H1 (cell line): Measurements from ENCODE around the gene LRRC27. TPM values are rescaled to one million over a fixed set of nuclear protein-coding genes. Genes with fewer than 3 reads are reported as not detected.

Experiments used
- ASH2L ChIP-seq: fragments of 200-600, 300-600 bp; sonication (generic); IDR thresholded peaks from one replicate; pipeline ENCODE4 v1.7.1; 2017; ENCODE audit warnings: low read length
- SP1 ChIP-seq: IDR thresholded peaks from 2 replicates; pipeline ENCODE4 v1.6.1; 2011; ENCODE audit warnings: low read depth, low read length
- SP4 ChIP-seq: IDR thresholded peaks from 2 replicates; pipeline ENCODE4 v1.6.1; 2012; ENCODE audit warnings: low read length, inconsistent platforms
- TAF7 ChIP-seq: optimal IDR thresholded peaks from 2 replicates; pipeline ENCODE3; 2011; ENCODE audit warnings: low read depth, mild to moderate bottlenecking, inconsistent platforms, low read length, moderate library complexity, borderline replicate concordance
- polyA plus RNA-seq, 7 experiments: library from polyadenylated mRNA; depleted of rRNA in 3 of 7; stranded (reverse) in 5 of 7; unstranded in 2 of 7; fragments of >200 nt in 5 of 7; fragments of 200-250 nt in 2 of 7; gene quantifications; 1 replicate in 5 of 7; 2 replicates in 1 of 7; 4 replicates in 1 of 7; pipeline versions ENCODE4 v1.2.1 to v1.2.3, GENCODE V29; 2011 to 2013; ENCODE audit warnings: missing spikeins in 2 of 7, mixed read lengths in 2 of 7
- total RNA-seq: library from RNA; stranded (reverse); fragmentation: NEBNext Ultra II Directional; extraction: Animal tissue kit (Norgen Biotek cat#: 25700); gene quantifications from 2 replicates; pipeline ENCODE4 v1.2.1, GENCODE V29; 2021

LRRC27 gene
- total and polyA plus RNA-seq, 2 of the 8 experiments (the other 6 are each of a cell fraction or from before 2014, with no cell fraction given), result 1.2 to 3.8 TPM

GRCh38 chr10:132417257-132417910, 85.4 kb downstream of the LRRC27 start (continued):
- TF ChIP-seq TAF7 (no peak), SP4 (no peak), SP1 (no peak), ASH2L (no peak)
